H1 (cell line): ENCODE measurements around the gene GTF2F1. TPM values are rescaled to one million over a fixed set of nuclear protein-coding genes. Genes with fewer than 3 reads are reported as not detected.

Experiments
- CTCF ChIA-PET: fragments of 300-600 bp; sonication (Branson Sonifier 250); formaldehyde crosslinking; loops from one replicate; lab custom pipeline; 2021; ENCODE audit not compliant: partially characterized antibody; lab: Charles Lee
- POLR2A ChIA-PET: fragments of 300-600 bp; sonication (Branson Sonifier 250); formaldehyde crosslinking; loops from one replicate; lab custom pipeline; 2021; ENCODE audit warnings: inconsistent platforms; ENCODE audit not compliant: partially characterized antibody; lab: Charles Lee
- DNase-seq, 2 experiments: peaks; one replicate each; pipeline versions ENCODE4 v3.0.0 to v3.0.0-alpha.2; 2010 to 2022; ENCODE audit warnings: low spot score in 2 of 2, low read depth in 1 of 2, mixed read lengths in 1 of 2
- FAIRE-seq: peaks from 2 replicates; lab custom pipeline; 2011; peaks lifted over from hg19 to GRCh38; lab: Jason Lieb, UNC
- H2AFZ ChIP-seq: 2 replicates; pipeline ENCODE4 v1.8.1; 2012; ENCODE audit warnings: low read length, inconsistent platforms
- H2AK5ac ChIP-seq: 2 replicates; pipeline ENCODE4 v1.6.1; 2013; ENCODE audit warnings: low read depth, low read length
- H2BK120ac ChIP-seq: replicated peaks from 2 replicates; pipeline ENCODE3; 2013; ENCODE audit warnings: low read depth, low read length, inconsistent platforms
- H2BK12ac ChIP-seq: 2 replicates; pipeline ENCODE4 v1.6.1; 2013; ENCODE audit warnings: low read depth, low read length
- H2BK15ac ChIP-seq: 2 replicates; pipeline ENCODE4 v1.6.1; 2013; ENCODE audit warnings: low read length
- H2BK20ac ChIP-seq: 2 replicates; pipeline ENCODE4 v1.6.1; 2013; ENCODE audit warnings: low read length
- H2BK5ac ChIP-seq: 2 replicates; pipeline ENCODE4 v1.6.1; 2013; ENCODE audit warnings: low read depth, low read length
- H3K14ac ChIP-seq: 2 replicates; pipeline ENCODE4 v1.6.1; 2013; ENCODE audit warnings: inconsistent platforms; ENCODE audit not compliant: insufficient read length
- H3K18ac ChIP-seq: 2 replicates; pipeline ENCODE4 v1.6.1; 2013; ENCODE audit warnings: low read length; ENCODE audit errors: extremely low read depth
- H3K23ac ChIP-seq: 2 replicates; pipeline ENCODE4 v1.6.1; 2013; ENCODE audit warnings: inconsistent platforms; ENCODE audit not compliant: insufficient read length
- H3K23me2 ChIP-seq: 2 replicates; pipeline ENCODE4 v1.6.1; 2013; ENCODE audit warnings: low read depth, low read length
- H3K27ac ChIP-seq: 2 replicates; pipeline ENCODE4 v1.6.1; 2011; ENCODE audit warnings: low read depth, low read length, inconsistent platforms
- H3K27me3 ChIP-seq, 4 experiments: replicated peaks in 1 of 4; 1 replicate in 1 of 4; 2 replicates in 3 of 4; pipeline versions ENCODE4 v1.6.1 to v1.8.1; 2011 to 2013; ENCODE audit warnings: low read length in 3 of 4, mild to moderate bottlenecking in 3 of 4, inconsistent platforms in 2 of 4, mixed read lengths in 2 of 4, moderate library complexity in 1 of 4; ENCODE audit not compliant: control insufficient read depth in 3 of 4, insufficient read depth in 3 of 4; ENCODE audit errors: extremely low read depth in 1 of 4
- H3K36me3 ChIP-seq, 4 experiments: 2 replicates each; pipeline versions ENCODE4 v1.6.1 to v1.8.1; 2011 to 2013; ENCODE audit warnings: mild to moderate bottlenecking in 4 of 4, low read length in 3 of 4, moderate library complexity in 2 of 4, control low read depth in 1 of 4, inconsistent platforms in 1 of 4; ENCODE audit not compliant: insufficient read depth in 4 of 4, control insufficient read depth in 2 of 4
- H3K4ac ChIP-seq: replicated peaks from 2 replicates; pipeline ENCODE3; 2013; ENCODE audit warnings: low read length, low read depth, mixed read lengths, inconsistent platforms; ENCODE audit not compliant: insufficient read length
- H3K4me1 ChIP-seq, 4 experiments: replicated peaks in 1 of 4; 1 replicate in 1 of 4; 2 replicates in 3 of 4; pipeline versions ENCODE4 v1.6.1 to v1.8.1; 2011 to 2013; ENCODE audit warnings: low read length in 3 of 4, inconsistent platforms in 2 of 4, mixed read lengths in 1 of 4; ENCODE audit not compliant: insufficient read depth in 4 of 4, control insufficient read depth in 3 of 4
- H3K4me2 ChIP-seq, 2 experiments: 2 replicates each; pipeline versions ENCODE4 v1.6.1 to v1.8.1; 2011 to 2013; ENCODE audit warnings: low read depth in 2 of 2, low read length in 2 of 2, control low read depth in 1 of 2, inconsistent platforms in 1 of 2, mild to moderate bottlenecking in 1 of 2; ENCODE audit not compliant: insufficient read depth in 1 of 2
- H3K4me3 ChIP-seq, 4 experiments: fragments of 200-600, 300-600 bp in 1 of 4; sonication (generic), shearing (Covaris generic), sonication (Bioruptor Twin) in 1 of 4; 2 replicates each; pipeline versions ENCODE4 v1.5.1 to v1.8.1; 2011 to 2016; ENCODE audit warnings: low read length in 4 of 4, low read depth in 3 of 4, control low read depth in 2 of 4, inconsistent platforms in 2 of 4, mild to moderate bottlenecking in 2 of 4, mixed read lengths in 1 of 4, moderate library complexity in 1 of 4; ENCODE audit not compliant: insufficient read depth in 2 of 4; ENCODE audit errors: extremely low read depth in 1 of 4
- H3K56ac ChIP-seq: replicated peaks from 2 replicates; pipeline ENCODE3; 2013; ENCODE audit warnings: low read depth, mild to moderate bottlenecking, mixed read lengths, low read length, inconsistent platforms; ENCODE audit not compliant: insufficient read length
- H3K79me1 ChIP-seq: 2 replicates; pipeline ENCODE4 v1.6.1; 2013; ENCODE audit warnings: low read depth, low read length, control low read depth
- H3K79me2 ChIP-seq, 2 experiments: 2 replicates each; pipeline versions ENCODE4 v1.6.1 to v1.8.1; 2012 to 2013; ENCODE audit warnings: low read length in 2 of 2, mild to moderate bottlenecking in 2 of 2, inconsistent platforms in 1 of 2; ENCODE audit not compliant: insufficient read depth in 2 of 2, control insufficient read depth in 1 of 2
- H3K9ac ChIP-seq, 4 experiments: replicated peaks in 1 of 4; 1 replicate in 1 of 4; 2 replicates in 3 of 4; pipeline versions ENCODE4 v1.6.1 to v1.8.1; 2011 to 2013; ENCODE audit warnings: low read depth in 3 of 4, low read length in 3 of 4, control low read depth in 2 of 4, mild to moderate bottlenecking in 2 of 4, moderate library complexity in 2 of 4, inconsistent platforms in 1 of 4; ENCODE audit errors: extremely low read depth in 1 of 4
- H3K9me3 ChIP-seq, 2 experiments: 2 replicates each; pipeline versions ENCODE4 v1.6.1 to v1.8.1; 2012 to 2013; ENCODE audit warnings: mild to moderate bottlenecking in 2 of 2, moderate library complexity in 2 of 2, control low read depth in 1 of 2, inconsistent platforms in 1 of 2, low read depth in 1 of 2, low read length in 1 of 2, mixed read lengths in 1 of 2; ENCODE audit not compliant: insufficient read depth in 2 of 2
- H4K20me1 ChIP-seq, 2 experiments: replicated peaks in 1 of 2; 2 replicates each; pipeline versions ENCODE3 to v1.8.1; 2011 to 2013; ENCODE audit warnings: inconsistent platforms in 2 of 2, low read length in 2 of 2, mild to moderate bottlenecking in 1 of 2; ENCODE audit not compliant: insufficient read depth in 2 of 2, control insufficient read depth in 1 of 2
- H4K5ac ChIP-seq: 2 replicates; pipeline ENCODE4 v1.6.1; 2013; ENCODE audit warnings: low read length, low read depth, mixed read lengths, inconsistent platforms; ENCODE audit not compliant: insufficient read length
- H4K8ac ChIP-seq: 2 replicates; pipeline ENCODE4 v1.8.0; 2013; ENCODE audit warnings: mild to moderate bottlenecking, moderate library complexity, low read length, inconsistent platforms; ENCODE audit not compliant: insufficient read depth; ENCODE audit errors: extremely low read depth
- H4K91ac ChIP-seq: replicated peaks from 2 replicates; pipeline ENCODE3; 2013; ENCODE audit warnings: low read length, mixed read lengths, inconsistent platforms; ENCODE audit not compliant: insufficient read length
- RAD21 ChIP-seq, 2 experiments: IDR thresholded peaks in 1 of 2; conservative IDR thresholded peaks in 1 of 2; 2 replicates each; pipeline ENCODE4 v1.6.1; 2011; ENCODE audit warnings: low read depth in 2 of 2, low read length in 2 of 2, improper control_type of control experiment in 1 of 2, inconsistent platforms in 1 of 2, mild to moderate bottlenecking in 1 of 2, moderate library complexity in 1 of 2
- SAP30 ChIP-seq: fragments of 300-600 bp; sonication (generic); IDR thresholded peaks from 2 replicates; pipeline ENCODE4 v1.7.1; 2012; ENCODE audit warnings: low read length, moderate library complexity, mild to moderate bottlenecking, inconsistent platforms; ENCODE audit not compliant: insufficient read depth, insufficient replicate concordance
- WGBS, 2 experiments: shearing (Covaris generic) in 1 of 2; methylation state at CpG; one replicate each; pipeline versions ENCODE4 v1.1.6 to v1.1.7; 2013 to 2015; ENCODE audit warnings: low lambda C conversion rate in 2 of 2, mixed read lengths in 2 of 2, inconsistent platforms in 1 of 2, low coverage in 1 of 2, missing lambda C conversion rate in 1 of 2; ENCODE audit not compliant: insufficient replicate concordance in 2 of 2, insufficient coverage in 1 of 2, insufficient read length in 1 of 2; ENCODE audit errors: extremely low coverage in 1 of 2, missing lambda C conversion rate in 1 of 2; 5-methylcytosine and 5-hydroxymethylcytosine counted together
- polyA plus RNA-seq, 7 experiments: library from polyadenylated mRNA; depleted of rRNA in 3 of 7; stranded (reverse) in 5 of 7; unstranded in 2 of 7; fragments of >200 nt in 5 of 7; fragments of 200-250 nt in 2 of 7; gene quantifications; 1 replicate in 5 of 7; 2 replicates in 1 of 7; 4 replicates in 1 of 7; pipeline versions ENCODE4 v1.2.1 to v1.2.3, GENCODE V29; 2011 to 2013; ENCODE audit warnings: missing spikeins in 2 of 7, mixed read lengths in 2 of 7
- total RNA-seq: library from RNA; stranded (reverse); fragmentation: NEBNext Ultra II Directional; extraction: Animal tissue kit (Norgen Biotek cat#: 25700); gene quantifications from 2 replicates; pipeline ENCODE4 v1.2.1, GENCODE V29; 2021
- TF ChIP-seq, protein P1 (sequence below), 3 experiments: IDR thresholded peaks; 1 replicate in 2 of 3; 2 replicates in 1 of 3; pipeline versions ENCODE4 v1.5.1 to v1.6.1; 2011; ENCODE audit warnings: low read length in 3 of 3, mild to moderate bottlenecking in 3 of 3, inconsistent platforms in 2 of 3, low read depth in 1 of 3, moderate library complexity in 1 of 3; ENCODE audit not compliant: insufficient read depth in 1 of 3; ENCODE audit errors: control extremely low read depth in 1 of 3

GTF2F1 gene
- total and polyA plus RNA-seq, 2 of the 8 experiments (the other 6 are each of a cell fraction or from before 2014, with no cell fraction given) = 29.3 to 56.3 TPM

DNA sequence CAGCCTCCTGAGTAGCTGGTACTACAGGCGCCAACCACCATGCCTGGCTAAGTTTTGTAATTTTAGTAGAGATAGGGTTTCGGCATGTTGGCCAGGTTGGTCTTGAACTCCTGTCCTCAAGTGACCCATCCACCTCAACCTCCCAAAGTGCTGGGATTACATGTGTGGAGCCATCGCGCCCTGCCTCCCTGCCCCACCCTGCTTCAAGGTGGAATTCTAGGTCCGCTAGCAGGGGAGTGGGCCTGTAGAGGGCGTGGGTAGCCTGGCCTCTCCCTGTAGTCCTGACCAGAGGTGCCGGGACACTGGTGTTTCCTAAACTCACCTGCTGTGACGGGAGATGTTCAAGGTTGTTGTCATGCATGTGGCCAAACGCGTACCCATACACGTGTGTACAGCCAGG, 40.2 kb upstream of the GTF2F1 start:
- Histone ChIP-seq H3K79me2 (no peaks in the 10 kb centered on the region), H3K23me2 (no peaks in the 10 kb centered on the region), H3K36me3 (no peaks in the 10 kb centered on the region), H2BK12ac (no peak overlapping the region), H3K4me2 (no peak overlapping the region), H3K27me3 (peaks cover 0 to 6% (median 0%) of the 10 kb centered on the region in 4 experiments; a peak in 1 of 7 replicates), H3K27ac (no peak overlapping the region), H3K9ac (no peak overlapping the region), H3K4me1 (no peaks in the 10 kb centered on the region), H2BK15ac (no peak overlapping the region; the same call in 1 of the 2 replicates), H3K9me3 (no peaks in the 10 kb centered on the region), H3K4me3 (no peak overlapping the region), H3K23ac (no peak overlapping the region), H2AK5ac (no peak overlapping the region), H2BK5ac (no peak overlapping the region), H3K18ac (no peak overlapping the region), H3K56ac (no peak overlapping the region), H4K8ac (no peak overlapping the region), H3K14ac (no peak overlapping the region), H4K20me1 (no peaks in the 10 kb centered on the region), H2BK20ac (no peak overlapping the region), H4K5ac (no peak overlapping the region), H2BK120ac (no peak overlapping the region), H4K91ac (no peak overlapping the region), H2AFZ (no peak overlapping the region), H3K79me1 (no peaks in the 10 kb centered on the region), H3K4ac (no peak overlapping the region)
- TF ChIP-seq, protein P1, sequence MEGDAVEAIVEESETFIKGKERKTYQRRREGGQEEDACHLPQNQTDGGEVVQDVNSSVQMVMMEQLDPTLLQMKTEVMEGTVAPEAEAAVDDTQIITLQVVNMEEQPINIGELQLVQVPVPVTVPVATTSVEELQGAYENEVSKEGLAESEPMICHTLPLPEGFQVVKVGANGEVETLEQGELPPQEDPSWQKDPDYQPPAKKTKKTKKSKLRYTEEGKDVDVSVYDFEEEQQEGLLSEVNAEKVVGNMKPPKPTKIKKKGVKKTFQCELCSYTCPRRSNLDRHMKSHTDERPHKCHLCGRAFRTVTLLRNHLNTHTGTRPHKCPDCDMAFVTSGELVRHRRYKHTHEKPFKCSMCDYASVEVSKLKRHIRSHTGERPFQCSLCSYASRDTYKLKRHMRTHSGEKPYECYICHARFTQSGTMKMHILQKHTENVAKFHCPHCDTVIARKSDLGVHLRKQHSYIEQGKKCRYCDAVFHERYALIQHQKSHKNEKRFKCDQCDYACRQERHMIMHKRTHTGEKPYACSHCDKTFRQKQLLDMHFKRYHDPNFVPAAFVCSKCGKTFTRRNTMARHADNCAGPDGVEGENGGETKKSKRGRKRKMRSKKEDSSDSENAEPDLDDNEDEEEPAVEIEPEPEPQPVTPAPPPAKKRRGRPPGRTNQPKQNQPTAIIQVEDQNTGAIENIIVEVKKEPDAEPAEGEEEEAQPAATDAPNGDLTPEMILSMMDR (IDR thresholded peaks at IDR 0.05; ENCODE audit: control extremely low read depth in 1 of 3, insufficient read depth in 1 of 3, low read depth in 1 of 3, low read length in 3 of 3) = peak in 2 of 3 experiments; percentile 28 to 36; a peak in 2 of 4 replicates
- TF ChIP-seq SAP30 = no peak
- peak in 1 of 2 experiments; percentile 17; a peak in 1 of 4 replicates for TF ChIP-seq RAD21 (IDR thresholded peaks at IDR 0.05 in 1 of 2, conservative IDR thresholded peaks at IDR 0.05 in 1 of 2; ENCODE audit: low read depth in 2 of 2, low read length in 2 of 2)
- CTCF ChIA-PET = no interaction called here
- POLR2A ChIA-PET = no interaction called here
- DNase-seq (no peak), FAIRE-seq (no peak)
- 71% methylated on average over 8 of the region's 11 CpGs; no CpG with 5 or more reads in 1 of the 2 experiments for WGBS, 2 experiments
